Measurements from ENCODE around the gene LSM2. TPM values are rescaled to one million over a fixed set of nuclear protein-coding genes. Genes with fewer than 3 reads are reported as not detected.

Gene LSM2
- total and polyA plus RNA-seq, 9 of the 15 experiments (the other 6 are each of a cell fraction or from before 2014, with no cell fraction given): 154 to 407 (median 223) TPM

- TF ChIP-seq ZNF143 (CRISPR knock-in tag; IDR thresholded peaks at IDR 0.05) (no peak; the same call in 1 of the 2 replicates), ZC3H11A (IDR thresholded peaks at IDR 0.05; ENCODE audit: low read depth, low read length) (no peak; the same call in 1 of the 2 replicates), NR2C1 (IDR thresholded peaks at IDR 0.05) (no peak), NR2C1 (tag; IDR thresholded peaks at IDR 0.05) (no peak), MTA2 (IDR thresholded peaks at IDR 0.05; ENCODE audit: low read depth) (no peak), ZNF280B (CRISPR knock-in tag; IDR thresholded peaks at IDR 0.05) (no peak), CHD1 (IDR thresholded peaks at IDR 0.05; ENCODE audit: low read length) (peak; percentile 86), HIVEP1 (CRISPR knock-in tag; IDR thresholded peaks at IDR 0.05) (peak; percentile 81), ZNF76 (CRISPR knock-in tag; IDR thresholded peaks at IDR 0.05; ENCODE audit: borderline replicate concordance) (peak; percentile 87; the same call in 1 of the 2 replicates), MAFG (tag; conservative IDR thresholded peaks at IDR 0.05) (no peak), ATF7 (IDR thresholded peaks at IDR 0.05) (no peak), HDAC8 (tag; IDR thresholded peaks at IDR 0.05) (peak; percentile 75; the same call in 1 of the 2 replicates), NEUROD1 (IDR thresholded peaks at IDR 0.05; ENCODE audit: borderline replicate concordance, low read depth, low read length, partially characterized antibody) (peak; percentile 60), OTX1 (CRISPR knock-in tag; IDR thresholded peaks at IDR 0.05) (peak; percentile 98), ZNF57 (CRISPR knock-in tag; IDR thresholded peaks at IDR 0.05) (peak; percentile 79; the same call in 1 of the 2 replicates), ZBTB8A (IDR thresholded peaks at IDR 0.05; ENCODE audit: partially characterized antibody) (no peak), E2F4 (CRISPR knock-in tag; IDR thresholded peaks at IDR 0.05; ENCODE audit: low read depth) (peak; percentile 80; the same call in 1 of the 2 replicates), ETS1 (conservative IDR thresholded peaks at IDR 0.05; ENCODE audit: control insufficient read depth, low read depth, low read length) (peak; percentile 95), FOXK2 (conservative IDR thresholded peaks at IDR 0.05 in 1 of 2, IDR thresholded peaks at IDR 0.05 in 1 of 2; ENCODE audit: low read depth in 2 of 2) (no peak), CTCF (IDR thresholded peaks at IDR 0.05 in 2 of 3, conservative IDR thresholded peaks at IDR 0.05 in 1 of 3; ENCODE audit: insufficient read depth in 2 of 3, low read depth in 1 of 3, low read length in 3 of 3) (peak in 1 of 3 experiments; percentile 15; a peak in 2 of 6 replicates), TAF1 (IDR thresholded peaks at IDR 0.05; ENCODE audit: control insufficient read depth, extremely low read depth, insufficient read depth, low read length, severe bottlenecking) (peak; percentile 99), E2F3 (CRISPR knock-in tag; IDR thresholded peaks at IDR 0.05) (peak; percentile 88)
Measured at GRCh38 chr6:31827286-31828079, 20.7 kb upstream of the LSM2 start, which contains the start of gene HSPA1B (continued).
